ENCODE measurements around the gene DNAJC13. TPM values are rescaled to one million over a fixed set of nuclear protein-coding genes. Genes with fewer than 3 reads are reported as not detected.

Gene DNAJC13
- total RNA-seq, 1 donor from 2014 or later: 45.0 TPM

GRCh38 chr3:132539681-132540080, 122.4 kb downstream of the DNAJC13 start:
- no peaks in the 10 kb centered on the region for H3K27me3 ChIP-seq (ENCODE audit: low read depth)
- no peaks in the 10 kb centered on the region for H3K4me1 ChIP-seq
- peaks cover 54% of the 10 kb centered on the region for H3K36me3 ChIP-seq
- DNase-seq (no peak), ATAC-seq (no peak)
- intact Hi-C loops (cut with DNase I): no loop called here
- TF ChIP-seq, protein P1, sequence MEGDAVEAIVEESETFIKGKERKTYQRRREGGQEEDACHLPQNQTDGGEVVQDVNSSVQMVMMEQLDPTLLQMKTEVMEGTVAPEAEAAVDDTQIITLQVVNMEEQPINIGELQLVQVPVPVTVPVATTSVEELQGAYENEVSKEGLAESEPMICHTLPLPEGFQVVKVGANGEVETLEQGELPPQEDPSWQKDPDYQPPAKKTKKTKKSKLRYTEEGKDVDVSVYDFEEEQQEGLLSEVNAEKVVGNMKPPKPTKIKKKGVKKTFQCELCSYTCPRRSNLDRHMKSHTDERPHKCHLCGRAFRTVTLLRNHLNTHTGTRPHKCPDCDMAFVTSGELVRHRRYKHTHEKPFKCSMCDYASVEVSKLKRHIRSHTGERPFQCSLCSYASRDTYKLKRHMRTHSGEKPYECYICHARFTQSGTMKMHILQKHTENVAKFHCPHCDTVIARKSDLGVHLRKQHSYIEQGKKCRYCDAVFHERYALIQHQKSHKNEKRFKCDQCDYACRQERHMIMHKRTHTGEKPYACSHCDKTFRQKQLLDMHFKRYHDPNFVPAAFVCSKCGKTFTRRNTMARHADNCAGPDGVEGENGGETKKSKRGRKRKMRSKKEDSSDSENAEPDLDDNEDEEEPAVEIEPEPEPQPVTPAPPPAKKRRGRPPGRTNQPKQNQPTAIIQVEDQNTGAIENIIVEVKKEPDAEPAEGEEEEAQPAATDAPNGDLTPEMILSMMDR (IDR thresholded peaks at IDR 0.05): no peak
- H3K27ac ChIP-seq: no peak overlapping the region
- no peaks in the 10 kb centered on the region for H3K9me3 ChIP-seq
- H3K4me3 ChIP-seq: no peak overlapping the region

DNA sequence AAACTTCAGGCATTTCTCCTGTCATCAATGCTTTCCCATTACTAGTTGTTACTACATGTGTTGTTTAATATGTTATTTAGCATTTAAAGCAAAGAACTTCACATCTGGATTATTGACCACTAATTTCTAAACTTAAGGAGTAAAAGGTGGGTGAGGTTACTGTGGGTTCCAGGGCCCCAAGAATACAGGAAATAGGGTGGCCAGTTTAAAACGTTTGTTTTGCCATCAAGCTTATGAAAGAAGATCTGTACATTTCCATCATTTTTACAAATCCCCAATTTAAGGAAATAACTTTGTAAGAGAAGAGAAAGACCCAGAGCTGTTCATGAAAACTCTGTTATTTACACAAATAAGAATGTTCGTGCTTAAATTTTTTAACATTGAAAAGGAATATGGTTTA, 125.3 kb downstream of the DNAJC13 start:
- Histone ChIP-seq H3K9me3 (no peaks in the 10 kb centered on the region), H3K27ac (no peak overlapping the region), H3K4me3 (no peak overlapping the region), H3K4me1 (no peaks in the 10 kb centered on the region), H3K36me3 (peaks cover 35% of the 10 kb centered on the region), H3K27me3 (ENCODE audit: low read depth) (no peaks in the 10 kb centered on the region)
- ATAC-seq (peak in 1 of 2 donors; percentile 50), DNase-seq (no peak)
- intact Hi-C loops (cut with DNase I): no loop called here
- TF ChIP-seq, protein P1 (IDR thresholded peaks at IDR 0.05): no peak

- Histone ChIP-seq H3K27ac (no peak overlapping the region), H3K27me3 (ENCODE audit: low read depth) (no peaks in the 10 kb centered on the region), H3K9me3 (no peaks in the 10 kb centered on the region), H3K4me3 (no peak overlapping the region), H3K36me3 (peaks cover 29% of the 10 kb centered on the region), H3K4me1 (no peaks in the 10 kb centered on the region)
- intact Hi-C loops (cut with DNase I): no loop called here
- DNase-seq (no peak), ATAC-seq (peak; percentile 67 to 82)
- TF ChIP-seq, protein P1 (IDR thresholded peaks at IDR 0.05): no peak
Observed at GRCh38 chr3:132543011-132543739, 125.9 kb downstream of the DNAJC13 start.

DNA sequence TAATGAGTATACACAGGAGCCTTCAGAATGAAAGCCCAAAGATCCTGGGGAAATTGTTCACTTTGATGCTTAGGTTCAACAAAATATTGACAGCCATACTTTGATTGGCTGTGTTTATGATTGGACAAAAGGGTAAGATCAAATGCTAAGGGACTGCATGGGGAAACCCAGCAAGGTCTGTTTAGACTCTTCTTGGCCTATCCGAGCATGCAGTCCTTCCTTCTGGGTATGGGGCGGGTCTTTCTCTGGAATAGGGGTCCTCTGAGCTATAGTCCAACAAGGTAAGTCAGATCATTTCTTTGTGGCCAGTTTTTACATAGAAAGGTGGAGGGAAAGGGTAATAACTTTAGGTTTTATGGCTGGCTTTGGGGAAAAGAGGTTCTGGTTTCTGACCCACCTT, 126.8 kb downstream of the DNAJC13 start:
- H3K4me1 ChIP-seq: no peaks in the 10 kb centered on the region
- H3K9me3 ChIP-seq: no peaks in the 10 kb centered on the region
- intact Hi-C loops (cut with DNase I): no loop called here
- no peak overlapping the region for H3K27ac ChIP-seq
- DNase-seq: no peak
- H3K36me3 ChIP-seq: peaks cover 19% of the 10 kb centered on the region
- H3K4me3 ChIP-seq: no peak overlapping the region
- no peak for ATAC-seq
- H3K27me3 ChIP-seq (ENCODE audit: low read depth): no peaks in the 10 kb centered on the region
- TF ChIP-seq, protein P1 (IDR thresholded peaks at IDR 0.05): no peak

DNA sequence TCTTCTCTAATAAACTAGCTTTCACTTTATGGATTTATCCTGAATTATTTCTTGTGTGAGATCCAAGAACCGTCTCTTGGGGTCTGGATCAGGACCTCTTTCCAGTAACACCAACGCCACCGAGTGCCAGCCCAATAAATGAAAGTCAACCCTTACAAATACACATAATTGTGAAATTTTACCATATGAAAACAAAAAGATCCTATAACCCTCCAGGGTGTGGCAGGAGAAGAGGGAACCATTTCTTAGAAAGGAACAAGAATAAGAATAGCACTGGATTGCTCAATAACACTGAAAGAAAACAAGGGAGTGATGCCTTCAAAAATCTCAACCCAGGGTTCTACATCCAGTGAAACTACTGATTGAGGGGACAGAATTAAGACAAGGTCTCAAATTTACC, 128.2 kb downstream of the DNAJC13 start:
- TF ChIP-seq, protein P1 (IDR thresholded peaks at IDR 0.05): no peak
- intact Hi-C loops (cut with DNase I): no loop called here
- peaks cover 8% of the 10 kb centered on the region for H3K4me1 ChIP-seq
- no peak for DNase-seq
- peaks cover 6% of the 10 kb centered on the region for H3K36me3 ChIP-seq
- no peaks in the 10 kb centered on the region for H3K27me3 ChIP-seq (ENCODE audit: low read depth)
- no peak overlapping the region for H3K27ac ChIP-seq
- H3K9me3 ChIP-seq: no peaks in the 10 kb centered on the region
- ATAC-seq: peak; percentile 34 to 48
- no peak overlapping the region for H3K4me3 ChIP-seq
